Mammary epithelial cell (primary cell): Measurements from ENCODE around the gene BICDL2.

Source experiments
- CTCF ChIP-seq, 2 donors: IDR thresholded peaks in 1 of 2; conservative IDR thresholded peaks in 1 of 2; 2 replicates each; pipeline ENCODE4 v1.5.1; 2011 to 2012; ENCODE audit warnings: inconsistent platforms in 2 of 2, low read length in 2 of 2, mild to moderate bottlenecking in 2 of 2, control low read depth in 1 of 2, low read depth in 1 of 2; ENCODE audit not compliant: insufficient read depth in 1 of 2; ENCODE audit errors: extremely low read depth in 1 of 2
- EZH2 ChIP-seq: IDR thresholded peaks from 2 replicates; pipeline ENCODE4 v1.6.1; 2012; ENCODE audit warnings: low read length, inconsistent platforms, borderline replicate concordance

- TF ChIP-seq CTCF (conservative IDR thresholded peaks at IDR 0.05 in 1 of 2, IDR thresholded peaks at IDR 0.05 in 1 of 2; ENCODE audit: extremely low read depth in 1 of 2, insufficient read depth in 1 of 2, low read depth in 1 of 2, low read length in 2 of 2) (no peak), EZH2 (no peak)
Measured at GRCh38 chr16:3001316-3001715, 35.4 kb downstream of the BICDL2 start.
